IPS-20b (cell line): ENCODE measurements around the gene TOP3B.

Experiments
- H3K27ac ChIP-seq: one replicate; pipeline ENCODE4 v1.5.1; 2013; ENCODE audit warnings: low read length
- H3K27me3 ChIP-seq: 2 replicates; pipeline ENCODE4 v1.6.1; 2013; ENCODE audit warnings: mild to moderate bottlenecking, low read length, inconsistent platforms; ENCODE audit not compliant: insufficient read depth
- H3K36me3 ChIP-seq: 2 replicates; pipeline ENCODE4 v1.6.1; 2013; ENCODE audit warnings: low read depth, mild to moderate bottlenecking, inconsistent platforms, low read length, moderate library complexity; ENCODE audit not compliant: insufficient read depth
- H3K4me1 ChIP-seq: 2 replicates; pipeline ENCODE4 v1.6.1; 2013; ENCODE audit warnings: mild to moderate bottlenecking, control low read depth, inconsistent platforms, low read length, moderate library complexity; ENCODE audit not compliant: insufficient read depth
- H3K4me3 ChIP-seq: 2 replicates; pipeline ENCODE4 v1.5.1; 2013; ENCODE audit warnings: mild to moderate bottlenecking, low read length, inconsistent platforms
- H3K9ac ChIP-seq: 2 replicates; pipeline ENCODE4 v1.6.1; 2013; ENCODE audit warnings: low read depth, mild to moderate bottlenecking, inconsistent platforms, low read length, moderate library complexity
- H3K9me3 ChIP-seq: 2 replicates; pipeline ENCODE4 v1.6.1; 2013; ENCODE audit warnings: mild to moderate bottlenecking, low read depth, low read length, inconsistent platforms; ENCODE audit not compliant: insufficient read depth

TOP3B gene

DNA sequence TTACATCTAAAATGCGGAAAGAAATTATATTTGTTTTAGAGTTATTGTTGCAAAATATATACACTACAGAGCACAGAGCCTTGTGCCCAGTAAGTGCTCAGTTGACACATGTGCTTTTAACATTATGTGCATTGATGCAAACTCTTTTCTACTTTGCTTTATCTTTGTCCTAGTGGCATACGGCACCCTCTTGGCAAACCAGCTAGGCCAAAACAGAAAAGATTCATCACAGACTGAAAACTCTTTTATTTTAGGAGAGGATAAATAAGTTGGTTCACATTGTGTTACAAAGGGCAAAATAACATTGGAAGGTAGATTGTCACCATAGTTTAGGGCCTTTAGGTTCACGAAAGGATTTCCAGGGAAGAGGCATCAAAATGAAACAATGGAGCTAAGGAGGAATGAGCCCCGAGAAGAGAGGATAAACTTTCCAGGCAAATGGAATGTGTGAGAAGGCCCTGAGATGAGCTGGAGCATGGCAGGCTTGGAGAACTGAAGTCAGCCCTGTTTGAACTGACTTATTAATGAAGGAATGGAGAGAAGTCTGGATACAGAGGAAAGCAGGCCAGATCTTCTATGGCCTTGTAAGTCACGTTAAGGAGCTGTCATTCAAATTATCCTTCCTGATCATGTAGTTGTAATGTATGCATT is 23.5 kb upstream of the TOP3B start:
- Histone ChIP-seq H3K27me3 (peaks cover 86% of the 10 kb centered on the region), H3K9ac (no peak overlapping the region), H3K9me3 (no peaks in the 10 kb centered on the region), H3K4me1 (no peaks in the 10 kb centered on the region), H3K36me3 (no peaks in the 10 kb centered on the region), H3K4me3 (no peak overlapping the region), H3K27ac (no peak overlapping the region)

DNA sequence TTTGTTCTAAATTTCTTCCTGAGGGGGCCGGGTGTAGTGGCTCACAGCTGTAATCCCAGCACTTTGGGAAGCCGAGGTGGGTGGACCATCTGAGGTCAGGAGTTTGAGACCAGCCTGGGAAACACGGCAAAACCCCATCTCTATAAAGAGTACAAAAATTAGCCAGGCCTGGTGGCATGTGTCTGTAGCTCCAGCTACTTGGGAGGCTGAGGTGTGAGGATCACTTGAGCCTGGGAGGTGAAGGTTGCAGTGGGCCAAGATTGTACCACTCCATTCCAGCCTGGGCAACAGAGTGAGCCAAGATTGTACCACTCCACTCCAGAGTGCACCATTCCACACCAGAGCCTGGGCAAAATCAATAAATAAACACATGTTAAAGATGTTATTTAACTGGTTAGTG is 20.6 kb upstream of the TOP3B start:
- Histone ChIP-seq H3K9me3 (no peaks in the 10 kb centered on the region), H3K27ac (no peak overlapping the region), H3K27me3 (peaks cover 89% of the 10 kb centered on the region), H3K9ac (no peak overlapping the region), H3K4me3 (no peak overlapping the region), H3K4me1 (no peaks in the 10 kb centered on the region), H3K36me3 (no peaks in the 10 kb centered on the region)

DNA sequence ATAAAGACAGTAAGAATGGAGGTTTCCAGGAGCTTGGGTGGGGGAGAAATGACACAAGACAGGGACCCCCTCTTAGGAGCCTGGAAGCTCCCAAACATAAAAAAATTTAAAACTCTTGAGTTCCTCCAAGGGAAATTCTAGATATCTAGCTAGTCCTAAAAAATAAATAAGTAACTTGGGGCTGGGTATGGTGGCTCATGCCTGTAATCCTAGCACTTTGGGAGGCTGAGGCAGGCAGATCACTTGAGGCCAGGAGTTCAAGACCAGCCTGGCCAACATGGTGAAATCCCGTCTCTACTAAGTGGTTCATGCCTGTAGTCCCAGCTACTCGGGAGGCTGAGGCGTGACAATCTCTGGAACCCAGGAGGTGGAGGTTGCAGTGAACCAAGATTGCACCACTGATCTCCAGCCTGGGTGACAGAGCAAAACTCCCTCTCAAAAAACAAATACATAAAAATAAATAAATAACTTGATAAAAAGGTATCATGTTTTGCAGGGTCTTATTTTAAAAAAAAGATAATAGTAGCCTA is 20.0 kb upstream of the TOP3B start:
- Histone ChIP-seq H3K27me3 (peaks cover 95% of the 10 kb centered on the region), H3K36me3 (no peaks in the 10 kb centered on the region), H3K4me3 (no peak overlapping the region), H3K9me3 (no peaks in the 10 kb centered on the region), H3K4me1 (no peaks in the 10 kb centered on the region), H3K27ac (no peak overlapping the region), H3K9ac (no peak overlapping the region)

DNA sequence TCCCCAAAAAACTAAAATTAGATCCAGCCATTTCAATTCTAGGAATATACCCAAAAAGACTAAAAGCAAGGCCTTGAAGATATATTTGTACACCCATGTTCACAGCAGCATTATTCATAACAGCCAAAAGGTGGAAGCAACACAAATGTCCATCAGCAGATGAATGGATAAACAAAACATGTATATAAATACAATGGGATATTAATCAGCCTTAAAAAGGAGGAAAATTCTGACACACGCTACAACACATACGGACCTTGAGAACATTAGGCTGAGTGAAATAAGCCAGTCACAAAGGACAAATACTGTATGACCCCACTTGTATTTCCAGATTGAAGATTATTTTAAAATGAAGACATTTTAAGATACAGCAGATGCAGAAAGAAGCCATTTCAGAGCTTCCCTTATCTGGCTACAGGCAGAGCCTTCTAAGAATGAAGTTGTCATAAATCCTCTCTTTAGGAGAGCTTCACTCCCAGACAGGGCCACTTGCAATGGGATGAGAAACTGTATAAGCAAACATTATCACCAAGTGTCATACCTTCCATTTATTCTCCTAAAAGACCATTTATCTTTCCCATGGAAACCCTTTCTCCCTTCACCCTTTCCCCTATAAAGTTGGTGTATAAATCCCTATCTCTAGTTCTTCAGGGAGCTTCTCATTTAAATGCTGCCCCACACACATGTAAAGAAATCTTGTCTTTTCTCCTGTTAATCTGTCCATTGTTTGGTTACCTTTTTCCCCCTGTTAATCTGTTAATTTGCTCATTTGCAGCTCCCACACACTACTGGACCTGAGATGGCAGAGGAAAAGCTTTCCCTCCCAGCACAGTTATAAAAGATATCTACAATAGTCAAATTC is 19.3 kb upstream of the TOP3B start:
- H3K27me3 ChIP-seq = peaks cover 96% of the 10 kb centered on the region
- no peaks in the 10 kb centered on the region for H3K36me3 ChIP-seq
- H3K27ac ChIP-seq = no peak overlapping the region
- no peak overlapping the region for H3K9ac ChIP-seq
- H3K4me1 ChIP-seq = no peaks in the 10 kb centered on the region
- no peak overlapping the region for H3K4me3 ChIP-seq
- H3K9me3 ChIP-seq = no peaks in the 10 kb centered on the region

DNA sequence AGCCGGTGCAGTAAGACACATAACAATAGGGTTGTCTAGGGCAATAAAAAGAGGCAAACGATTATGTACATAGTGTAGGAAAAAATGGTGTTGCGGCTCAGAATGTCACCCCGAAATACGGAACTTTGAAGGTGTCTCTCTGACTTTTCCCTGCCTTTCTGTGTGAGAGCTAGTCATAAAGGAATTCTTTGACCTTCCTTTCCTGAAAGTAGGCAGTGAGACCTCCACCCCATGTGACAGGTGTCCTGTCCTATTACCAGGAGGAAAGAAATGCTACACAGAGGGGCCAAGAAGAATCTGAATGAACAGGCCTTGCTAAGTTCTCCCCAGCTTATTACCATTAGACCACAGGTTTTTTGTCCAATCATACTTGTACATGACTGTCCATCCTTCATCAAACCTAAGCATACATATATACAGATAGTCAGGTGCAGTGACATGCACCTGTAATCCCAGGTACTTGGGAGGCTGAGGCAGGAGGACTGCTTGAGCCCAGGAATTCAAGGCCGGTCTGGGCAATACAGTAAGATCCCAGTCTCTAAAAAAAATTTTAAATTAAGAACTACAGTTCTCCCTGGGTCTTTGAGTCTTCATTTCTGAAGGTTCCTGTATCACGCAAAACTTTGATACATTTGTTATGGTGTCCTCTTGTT is 16.1 kb upstream of the TOP3B start:
- Histone ChIP-seq H3K4me1 (no peaks in the 10 kb centered on the region), H3K27me3 (peaks cover 99% of the 10 kb centered on the region), H3K36me3 (no peaks in the 10 kb centered on the region), H3K9me3 (no peaks in the 10 kb centered on the region), H3K4me3 (no peak overlapping the region), H3K27ac (no peak overlapping the region), H3K9ac (no peak overlapping the region)

DNA sequence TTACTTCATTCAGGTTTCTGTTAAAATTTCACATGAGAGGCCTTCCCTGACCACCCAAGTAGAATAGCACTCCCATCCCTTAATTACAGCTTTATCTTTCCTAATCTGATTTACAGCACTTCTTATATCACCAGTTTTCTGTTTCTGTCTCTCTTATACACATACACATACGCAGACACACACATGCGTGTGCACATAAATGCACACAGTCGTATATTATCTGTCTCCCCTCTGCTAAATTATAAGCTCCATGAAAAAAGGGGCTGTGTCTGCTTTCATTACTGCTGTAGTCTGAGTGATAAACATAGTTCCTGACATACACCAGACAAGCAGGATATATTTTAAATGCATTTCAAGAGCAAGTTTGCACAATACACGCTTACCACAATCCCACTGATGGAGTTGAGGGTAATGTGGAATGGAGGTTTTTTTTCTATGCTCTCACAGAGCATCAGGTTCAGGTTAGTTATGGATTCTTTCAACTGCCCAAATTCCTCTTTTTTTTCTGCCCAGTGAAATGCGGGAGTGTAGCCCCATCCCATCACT is 13.7 kb upstream of the TOP3B start:
- H3K9ac ChIP-seq = no peak overlapping the region
- H3K27ac ChIP-seq = no peak overlapping the region
- H3K9me3 ChIP-seq = no peaks in the 10 kb centered on the region
- H3K27me3 ChIP-seq = peaks cover 99% of the 10 kb centered on the region
- no peaks in the 10 kb centered on the region for H3K36me3 ChIP-seq
- H3K4me1 ChIP-seq = no peaks in the 10 kb centered on the region
- H3K4me3 ChIP-seq = no peak overlapping the region

DNA sequence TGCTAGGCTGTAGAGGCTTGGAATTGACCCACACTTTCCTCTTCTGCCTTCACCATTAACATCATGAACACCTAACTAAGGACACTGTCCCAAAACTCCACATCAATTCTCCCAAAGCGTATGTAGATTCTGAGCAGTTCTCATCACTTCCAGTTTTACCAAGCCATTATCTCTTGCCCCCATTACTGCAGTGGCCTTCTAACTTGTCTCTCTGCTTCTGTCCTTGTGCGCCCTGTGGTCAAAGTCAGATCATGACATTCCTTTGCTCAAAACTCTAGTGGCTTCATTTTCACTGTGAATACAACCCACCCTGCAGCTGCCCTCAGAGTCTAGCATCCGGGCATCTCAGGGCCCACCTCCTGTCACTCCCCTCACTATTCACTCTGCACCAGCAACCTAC is 13.1 kb upstream of the TOP3B start:
- no peaks in the 10 kb centered on the region for H3K9me3 ChIP-seq
- H3K4me1 ChIP-seq = no peaks in the 10 kb centered on the region
- no peaks in the 10 kb centered on the region for H3K36me3 ChIP-seq
- H3K9ac ChIP-seq = no peak overlapping the region
- H3K4me3 ChIP-seq = no peak overlapping the region
- H3K27ac ChIP-seq = no peak overlapping the region
- peaks cover 99% of the 10 kb centered on the region for H3K27me3 ChIP-seq

DNA sequence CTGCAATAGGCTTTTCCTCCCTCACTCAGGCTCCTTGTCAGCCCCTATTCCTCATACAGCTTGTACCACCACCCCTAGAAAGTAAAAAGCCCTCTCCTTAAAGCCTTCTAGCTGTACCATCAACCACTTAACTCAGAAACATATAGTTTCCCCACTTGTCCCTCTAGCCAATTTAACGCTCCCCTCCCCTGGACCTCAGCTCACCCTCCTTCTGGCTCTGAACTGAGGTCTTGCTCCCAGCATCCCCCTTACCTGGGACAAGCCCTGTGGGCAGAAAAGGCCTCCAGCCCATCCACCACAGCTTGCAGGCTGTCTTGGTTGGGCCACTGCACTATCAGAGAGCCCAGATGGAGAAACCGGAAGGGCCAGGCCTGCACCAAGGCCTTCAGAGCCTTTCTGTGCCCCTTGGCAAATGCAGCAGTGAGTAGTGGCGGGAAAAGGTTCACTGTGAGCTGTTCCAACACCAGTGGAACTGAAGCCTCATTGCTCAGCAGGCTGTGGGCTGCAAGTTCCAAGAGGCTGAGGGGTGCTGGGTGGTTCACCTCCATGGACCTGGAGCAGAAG is 12.4 kb upstream of the TOP3B start:
- H3K36me3 ChIP-seq = no peaks in the 10 kb centered on the region
- peaks cover 99% of the 10 kb centered on the region for H3K27me3 ChIP-seq
- H3K27ac ChIP-seq = no peak overlapping the region
- no peaks in the 10 kb centered on the region for H3K4me1 ChIP-seq
- H3K9ac ChIP-seq = no peak overlapping the region
- H3K9me3 ChIP-seq = no peaks in the 10 kb centered on the region
- H3K4me3 ChIP-seq = no peak overlapping the region

DNA sequence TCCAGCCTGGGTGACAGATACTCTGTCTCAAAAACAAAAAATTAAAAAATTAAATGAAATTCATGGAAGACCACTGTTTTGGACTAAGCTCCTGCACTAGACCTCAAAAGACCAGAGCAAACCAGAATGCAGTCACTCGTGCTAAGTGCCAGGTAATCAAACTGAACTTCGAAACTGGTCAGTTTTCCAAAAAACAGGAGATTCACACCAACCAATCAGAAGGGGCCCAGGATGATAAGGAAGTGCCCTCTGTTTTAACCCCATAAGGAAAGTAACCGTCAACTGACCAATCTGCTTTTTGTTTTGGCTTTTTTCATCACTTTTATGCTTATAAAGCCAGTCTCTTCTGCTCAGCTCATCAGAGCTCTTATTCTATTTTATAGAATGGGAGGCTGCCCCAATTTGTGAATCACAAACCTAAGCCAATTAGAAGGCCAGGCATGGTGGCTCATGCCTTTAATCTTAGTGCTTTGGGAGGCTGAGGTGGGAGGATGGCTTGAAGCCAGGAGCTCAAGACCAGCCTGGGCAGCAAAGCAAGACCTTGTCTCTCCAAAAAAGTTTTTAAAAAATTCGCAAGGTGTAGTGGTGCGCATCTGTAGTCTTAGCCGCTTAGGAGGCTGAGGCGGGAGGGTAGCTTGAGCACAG is 10.1 kb upstream of the TOP3B start:
- H3K27ac ChIP-seq = no peak overlapping the region
- no peaks in the 10 kb centered on the region for H3K4me1 ChIP-seq
- H3K9me3 ChIP-seq = no peaks in the 10 kb centered on the region
- H3K4me3 ChIP-seq = no peak overlapping the region
- no peak overlapping the region for H3K9ac ChIP-seq
- no peaks in the 10 kb centered on the region for H3K36me3 ChIP-seq
- H3K27me3 ChIP-seq = peaks cover 99% of the 10 kb centered on the region

DNA sequence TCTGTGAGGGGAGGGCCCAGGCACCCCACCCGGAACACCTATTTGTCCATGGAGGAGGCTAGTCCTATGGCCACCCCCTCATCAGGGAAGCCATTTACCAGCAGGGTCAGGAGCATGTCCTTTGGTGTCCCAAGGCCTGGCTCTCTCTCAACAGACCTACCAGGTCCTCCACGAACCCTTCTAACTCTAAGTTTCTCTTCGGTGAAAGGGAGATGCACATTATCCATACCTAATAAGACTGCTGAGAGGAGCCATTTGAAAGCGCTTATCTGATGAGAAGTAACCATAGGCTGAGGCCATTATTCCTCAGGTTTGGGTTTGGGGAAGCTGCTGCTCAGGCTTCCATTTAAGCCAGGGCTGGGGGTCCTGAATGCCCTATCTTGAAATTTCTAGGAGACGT is 9.2 kb upstream of the TOP3B start:
- Histone ChIP-seq H3K27ac (no peak overlapping the region), H3K4me3 (no peak overlapping the region), H3K27me3 (peaks cover 100% of the 10 kb centered on the region), H3K9me3 (no peaks in the 10 kb centered on the region), H3K36me3 (no peaks in the 10 kb centered on the region), H3K9ac (no peak overlapping the region), H3K4me1 (no peaks in the 10 kb centered on the region)

DNA sequence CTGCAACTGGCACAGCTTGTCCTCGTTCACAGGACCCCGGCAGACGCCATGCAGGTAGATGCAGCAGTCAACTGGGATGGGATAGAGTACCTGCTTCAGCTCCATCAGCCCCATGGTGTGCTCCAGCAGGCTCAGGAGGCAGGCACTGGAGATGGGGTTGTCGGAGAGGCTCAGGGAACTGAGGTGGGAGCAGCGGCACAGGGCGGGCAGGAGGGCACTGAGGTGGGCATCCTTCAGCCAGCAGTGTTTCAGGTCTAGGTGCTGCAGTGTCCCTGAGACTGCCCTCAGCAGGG is 8.7 kb upstream of the TOP3B start:
- Histone ChIP-seq H3K9ac (no peak overlapping the region), H3K27me3 (peaks cover 99% of the 10 kb centered on the region), H3K27ac (no peak overlapping the region), H3K36me3 (no peaks in the 10 kb centered on the region), H3K4me1 (no peaks in the 10 kb centered on the region), H3K9me3 (no peaks in the 10 kb centered on the region), H3K4me3 (no peak overlapping the region)
